H9 (cell line): ENCODE data around the gene CHDH. TPM values are rescaled to one million over a fixed set of nuclear protein-coding genes. Genes with fewer than 3 reads are reported as not detected.

Experiments used
- DNase-seq: peaks from one replicate; pipeline ENCODE4 v3.0.0-alpha.2; 2017
- H2AFZ ChIP-seq: one replicate; pipeline ENCODE4 v1.6.1; 2013; ENCODE audit warnings: mild to moderate bottlenecking, low read length, control low read depth, moderate library complexity
- H2AK5ac ChIP-seq: 2 replicates; pipeline ENCODE4 v1.6.1; 2013; ENCODE audit warnings: low read length, control low read depth, mixed read lengths; ENCODE audit not compliant: insufficient read length
- H2BK120ac ChIP-seq: one replicate; pipeline ENCODE4 v1.6.1; 2013; ENCODE audit warnings: low read depth, mild to moderate bottlenecking, low read length, control low read depth, inconsistent platforms; ENCODE audit not compliant: poor library complexity, severe bottlenecking
- H2BK12ac ChIP-seq: 2 replicates; pipeline ENCODE4 v1.6.1; 2013; ENCODE audit warnings: low read length, control low read depth, mixed read lengths, low read depth; ENCODE audit not compliant: insufficient read length
- H2BK15ac ChIP-seq: 2 replicates; pipeline ENCODE4 v1.6.1; 2013; ENCODE audit warnings: low read depth, low read length, control low read depth
- H2BK20ac ChIP-seq: one replicate; pipeline ENCODE4 v1.6.1; 2013; ENCODE audit warnings: low read depth, mild to moderate bottlenecking, low read length, control low read depth, inconsistent platforms; ENCODE audit not compliant: poor library complexity, severe bottlenecking
- H2BK5ac ChIP-seq: 2 replicates; pipeline ENCODE4 v1.6.1; 2013; ENCODE audit warnings: low read length, control low read depth, mixed read lengths; ENCODE audit not compliant: insufficient read length
- H3K14ac ChIP-seq: 2 replicates; pipeline ENCODE4 v1.6.1; 2013; ENCODE audit warnings: low read length, control low read depth; ENCODE audit not compliant: insufficient read depth
- H3K18ac ChIP-seq: 2 replicates; pipeline ENCODE4 v1.6.1; 2013; ENCODE audit warnings: low read depth, mild to moderate bottlenecking, mixed read lengths, low read length, control low read depth; ENCODE audit not compliant: insufficient read length
- H3K23ac ChIP-seq: 2 replicates; pipeline ENCODE4 v1.6.1; 2013; ENCODE audit warnings: low read length, control low read depth, mixed read lengths, low read depth; ENCODE audit not compliant: insufficient read length
- H3K23me2 ChIP-seq: 2 replicates; pipeline ENCODE4 v1.6.1; 2013; ENCODE audit warnings: low read depth, mild to moderate bottlenecking, mixed read lengths, low read length, control low read depth; ENCODE audit not compliant: insufficient read length, poor library complexity, severe bottlenecking
- H3K27ac ChIP-seq: 2 replicates; pipeline ENCODE4 v1.5.1; 2013; ENCODE audit warnings: low read length, control low read depth, mixed read lengths, low read depth; ENCODE audit not compliant: insufficient read length
- H3K27me3 ChIP-seq: 2 replicates; pipeline ENCODE4 v1.6.1; 2013; ENCODE audit warnings: low read length, control low read depth, inconsistent platforms; ENCODE audit not compliant: insufficient read depth
- H3K4ac ChIP-seq: 2 replicates; pipeline ENCODE4 v1.6.1; 2013; ENCODE audit warnings: low read depth, mild to moderate bottlenecking, control low read depth, inconsistent platforms, low read length, moderate library complexity
- H3K4me1 ChIP-seq: 2 replicates; pipeline ENCODE4 v1.6.1; 2013; ENCODE audit warnings: low read length, control low read depth, inconsistent platforms; ENCODE audit not compliant: insufficient read depth
- H3K4me2 ChIP-seq: 2 replicates; pipeline ENCODE4 v1.6.1; 2013; ENCODE audit warnings: low read length, control low read depth, mixed read lengths; ENCODE audit not compliant: insufficient read length, insufficient read depth
- H3K56ac ChIP-seq: 2 replicates; pipeline ENCODE4 v1.6.1; 2013; ENCODE audit warnings: low read depth, mild to moderate bottlenecking, mixed read lengths, low read length, control low read depth; ENCODE audit not compliant: insufficient read length
- H3K79me1 ChIP-seq: 2 replicates; pipeline ENCODE4 v1.6.1; 2013; ENCODE audit warnings: low read depth, mild to moderate bottlenecking, moderate library complexity, low read length, control low read depth, inconsistent platforms; ENCODE audit not compliant: insufficient read depth, poor library complexity, severe bottlenecking
- H3K79me2 ChIP-seq: 2 replicates; pipeline ENCODE4 v1.6.1; 2013; ENCODE audit warnings: low read length, control low read depth, inconsistent platforms; ENCODE audit not compliant: insufficient read depth
- H3K9ac ChIP-seq: 2 replicates; pipeline ENCODE4 v1.6.1; 2013; ENCODE audit warnings: low read length, control low read depth, mixed read lengths; ENCODE audit not compliant: insufficient read length; ENCODE audit errors: extremely low read depth
- H3K9me3 ChIP-seq: one replicate; pipeline ENCODE4 v1.6.1; 2013; ENCODE audit warnings: low read depth, low read length, inconsistent platforms; ENCODE audit not compliant: control insufficient read depth
- H3T11ph ChIP-seq: one replicate; pipeline ENCODE4 v1.6.1; 2013; ENCODE audit warnings: mild to moderate bottlenecking, low read length, control low read depth, inconsistent platforms
- H4K20me1 ChIP-seq: one replicate; pipeline ENCODE4 v1.6.1; 2013; ENCODE audit not compliant: control insufficient read depth, insufficient read length, insufficient read depth
- H4K5ac ChIP-seq: 2 replicates; pipeline ENCODE4 v1.6.1; 2013; ENCODE audit warnings: low read depth, mild to moderate bottlenecking, mixed read lengths, low read length, control low read depth; ENCODE audit not compliant: insufficient read length
- H4K8ac ChIP-seq: replicated peaks from 2 replicates; pipeline ENCODE4 v1.6.1; 2013; ENCODE audit warnings: low read length, control low read depth, mixed read lengths, low read depth; ENCODE audit not compliant: insufficient read length
- H4K91ac ChIP-seq: 2 replicates; pipeline ENCODE4 v1.6.1; 2013; ENCODE audit warnings: low read depth, mild to moderate bottlenecking, moderate library complexity, mixed read lengths, low read length, control low read depth; ENCODE audit not compliant: insufficient read length
- H3K27ac Mint-ChIP-seq, 3 experiments: 2 replicates in 2 of 3; 3 replicates in 1 of 3; pipeline ENCODE4 v1.8.0; 2020 to 2021; ENCODE audit warnings: mixed read lengths in 3 of 3, mild to moderate bottlenecking in 1 of 3, moderate library complexity in 1 of 3
- H3K27me3 Mint-ChIP-seq: 2 replicates; pipeline ENCODE4 v1.8.0; 2021; ENCODE audit warnings: low read depth, mild to moderate bottlenecking, moderate library complexity, mixed read lengths
- H3K36me3 Mint-ChIP-seq, 3 experiments: 2 replicates in 2 of 3; 3 replicates in 1 of 3; pipeline ENCODE4 v1.8.0; 2020 to 2021; ENCODE audit warnings: low read depth in 3 of 3, mixed read lengths in 3 of 3; ENCODE audit not compliant: insufficient read depth in 1 of 3
- H3K4me1 Mint-ChIP-seq, 2 experiments: 2 replicates each; pipeline ENCODE4 v1.8.0; 2020; ENCODE audit warnings: mixed read lengths in 2 of 2
- H3K4me3 Mint-ChIP-seq, 2 experiments: 2 replicates in 1 of 2; 3 replicates in 1 of 2; pipeline ENCODE4 v1.8.0; 2020 to 2021; ENCODE audit warnings: mild to moderate bottlenecking in 2 of 2, mixed read lengths in 2 of 2, moderate library complexity in 1 of 2
- H3K9me3 Mint-ChIP-seq, 2 experiments: 2 replicates in 1 of 2; 3 replicates in 1 of 2; pipeline ENCODE4 v1.8.0; 2020; ENCODE audit warnings: mild to moderate bottlenecking in 2 of 2, mixed read lengths in 2 of 2, moderate library complexity in 1 of 2
- CTCF ChIP-seq: fragments of 200-600 bp; sonication (generic); conservative IDR thresholded peaks from 3 replicates; pipeline ENCODE4 v1.8.0; 2021; ENCODE audit warnings: antibody characterized with exemption, mild to moderate bottlenecking
- WGBS: extraction: QIAGEN DNeasy Blood & Tissue Kit; methylation state at CpG from one replicate; pipeline ENCODE4 v1.1.7; 2013; ENCODE audit warnings: missing lambda C conversion rate, low lambda C conversion rate, mixed read lengths; ENCODE audit not compliant: insufficient read length; ENCODE audit errors: extremely low coverage; 5-methylcytosine and 5-hydroxymethylcytosine counted together
- total RNA-seq: library from RNA; stranded (reverse); gene quantifications from 2 replicates; pipeline ENCODE4 v1.2.1, GENCODE V29; 2021

The CHDH gene
- total RNA-seq, 1 experiment from 2014 or later, result 11.0 TPM

GRCh38 chr3:53817809-53818208, 28.4 kb downstream of the CHDH start:
- Histone ChIP-seq H2BK120ac (no peak overlapping the region), H2AFZ (no peak overlapping the region), H3K56ac (no peak overlapping the region), H3K23me2 (no peaks in the 10 kb centered on the region), H2BK15ac (no peak overlapping the region), H4K5ac (no peak overlapping the region), H3K27ac (no peak overlapping the region), H3K9me3 (no peaks in the 10 kb centered on the region), H3K23ac (no peak overlapping the region), H3K4me1 (no peaks in the 10 kb centered on the region), H3K4me2 (no peak overlapping the region), H2AK5ac (no peak overlapping the region), H2BK12ac (no peak overlapping the region), H3K79me2 (no peaks in the 10 kb centered on the region), H3K18ac (no peak overlapping the region), H3K79me1 (no peaks in the 10 kb centered on the region), H2BK20ac (no peak overlapping the region), H3K4ac (no peak overlapping the region), H2BK5ac (no peak overlapping the region), H3K9ac (no peak overlapping the region), H3K14ac (no peak overlapping the region), H4K20me1 (no peaks in the 10 kb centered on the region), H3K27me3 (no peaks in the 10 kb centered on the region), H3T11ph (no peak overlapping the region), H4K91ac (no peak overlapping the region), H4K8ac (no peak overlapping the region)
- Mint-ChIP-seq H3K4me3 (no peak overlapping the region), H3K27ac (peak overlapping the region in 1 of 3 experiments; percentile 57; a peak in 1 of 7 replicates), H3K36me3 (peaks cover 0 to 31% (median 18%) of the 10 kb centered on the region in 3 experiments; a peak in 6 of 7 replicates), H3K4me1 (no peaks in the 10 kb centered on the region), H3K27me3 (no peaks in the 10 kb centered on the region; the same call in 1 of the 2 replicates), H3K9me3 (no peaks in the 10 kb centered on the region)
- no peak for TF ChIP-seq CTCF
- no peak for DNase-seq
- WGBS, result no CpG with 5 or more reads among the region's 17 CpGs
